GM23338 (cell line): ENCODE results near the gene DNAJC13. TPM values are rescaled to one million over a fixed set of nuclear protein-coding genes. Genes with fewer than 3 reads are reported as not detected.

Experiments
- ATAC-seq: fragments of 200-7000 bp; cut with Tn5 transposase; 3 replicates; pipeline ENCODE4 v1.9.1; 2020
- DNase-seq: peaks from one replicate; pipeline ENCODE4 v3.0.0-alpha.2; 2015; ENCODE audit warnings: low spot score
- H2AFZ ChIP-seq: fragments of 200-600 bp; sonication (generic); 2 replicates; pipeline ENCODE4 v1.8.0; 2016; ENCODE audit warnings: antibody characterized with exemption, mild to moderate bottlenecking, moderate library complexity
- H3F3A ChIP-seq: fragments of 200-600 bp; sonication (generic); replicated peaks from 2 replicates; pipeline ENCODE4 v1.8.0; 2017; ENCODE audit warnings: antibody characterized with exemption, mixed run types, low read depth
- H3K27ac ChIP-seq: fragments of 200-600 bp; sonication (generic); 2 replicates; pipeline ENCODE4 v1.6.1; 2016; ENCODE audit warnings: low read depth
- H3K27me3 ChIP-seq: fragments of 200-600 bp; sonication (generic); 2 replicates; pipeline ENCODE4 v1.8.0; 2016; ENCODE audit warnings: mild to moderate bottlenecking, mixed run types, moderate library complexity; ENCODE audit not compliant: insufficient read depth
- H3K36me3 ChIP-seq: fragments of 200-600 bp; sonication (generic); 2 replicates; pipeline ENCODE4 v1.8.0; 2016; ENCODE audit warnings: mild to moderate bottlenecking; ENCODE audit not compliant: insufficient read depth
- H3K4me1 ChIP-seq: fragments of 200-600 bp; sonication (generic); 2 replicates; pipeline ENCODE4 v1.8.0; 2016; ENCODE audit warnings: mild to moderate bottlenecking, moderate library complexity; ENCODE audit not compliant: insufficient read depth
- H3K4me2 ChIP-seq: fragments of 200-600 bp; sonication (generic); 2 replicates; pipeline ENCODE4 v1.7.1; 2017; ENCODE audit warnings: mixed run types
- H3K4me3 ChIP-seq: fragments of 200-600 bp; sonication (generic); 2 replicates; pipeline ENCODE4 v1.6.1; 2016; ENCODE audit warnings: mixed run types
- H3K79me2 ChIP-seq: fragments of 200-600 bp; sonication (generic); replicated peaks from 2 replicates; pipeline ENCODE4 v1.8.0; 2017; ENCODE audit warnings: mild to moderate bottlenecking; ENCODE audit not compliant: insufficient read depth
- H3K9me2 ChIP-seq: fragments of 200-600 bp; sonication (generic); 2 replicates; pipeline ENCODE4 v1.8.0; 2017; ENCODE audit not compliant: insufficient read depth
- H4K20me1 ChIP-seq: fragments of 200-600 bp; sonication (generic); replicated peaks from 2 replicates; pipeline ENCODE4 v1.8.0; 2017; ENCODE audit warnings: mild to moderate bottlenecking; ENCODE audit not compliant: insufficient read depth
- H3K27ac Mint-ChIP-seq: 2 replicates; pipeline ENCODE4 v1.8.0; 2020; ENCODE audit warnings: inconsistent platforms, mild to moderate bottlenecking, moderate library complexity, mixed read lengths
- H3K27me3 Mint-ChIP-seq: 3 replicates; pipeline ENCODE4 v1.8.0; 2022; ENCODE audit warnings: low read depth, mild to moderate bottlenecking, moderate library complexity, mixed read lengths, inconsistent platforms; ENCODE audit not compliant: insufficient read depth, poor library complexity
- H3K36me3 Mint-ChIP-seq: 3 replicates; pipeline ENCODE4 v1.8.0; 2021; ENCODE audit warnings: low read depth, mild to moderate bottlenecking, inconsistent platforms, moderate library complexity, mixed read lengths
- H3K4me1 Mint-ChIP-seq: 3 replicates; pipeline ENCODE4 v1.8.0; 2020; ENCODE audit warnings: mild to moderate bottlenecking, inconsistent platforms, mixed read lengths
- H3K4me3 Mint-ChIP-seq: 3 replicates; pipeline ENCODE4 v1.8.0; 2021; ENCODE audit warnings: moderate library complexity, mild to moderate bottlenecking, inconsistent platforms, mixed read lengths
- H3K9me3 Mint-ChIP-seq: 3 replicates; pipeline ENCODE4 v1.8.0; 2020; ENCODE audit warnings: moderate library complexity, mild to moderate bottlenecking, inconsistent platforms, mixed read lengths
- CREB1 ChIP-seq: fragments of 250-450 bp; sonication (Bioruptor Pico); IDR thresholded peaks from 2 replicates; pipeline ENCODE4 v1.5.0; 2020; ENCODE audit warnings: low read depth, mild to moderate bottlenecking, moderate library complexity
- EZH2phosphoT487 ChIP-seq: fragments of 200-600 bp; sonication (generic); IDR thresholded peaks from one replicate; pipeline ENCODE4 v1.8.1; 2018; ENCODE audit warnings: antibody characterized with exemption; ENCODE audit not compliant: unreplicated experiment
- JUNB ChIP-seq: IDR thresholded peaks from one replicate; pipeline ENCODE4 v1.6.1; 2016; ENCODE audit warnings: antibody characterized with exemption; ENCODE audit not compliant: unreplicated experiment
- NANOG ChIP-seq: IDR thresholded peaks from 2 replicates; pipeline ENCODE4 v1.6.1; 2016; ENCODE audit warnings: antibody characterized with exemption, borderline replicate concordance
- POLR2AphosphoS5 ChIP-seq: IDR thresholded peaks from 2 replicates; pipeline ENCODE4 v1.6.1; 2016; ENCODE audit warnings: antibody characterized with exemption, low read depth
- ZNF114 ChIP-seq: fragments of 250-450 bp; sonication (Bioruptor Pico); IDR thresholded peaks from 2 replicates; pipeline ENCODE4 v1.5.0; 2020; ENCODE audit warnings: mild to moderate bottlenecking, moderate library complexity
- ZNF331 ChIP-seq: fragments of 250-450 bp; sonication (Bioruptor Pico); IDR thresholded peaks from 2 replicates; pipeline ENCODE4 v1.5.0; 2020; ENCODE audit warnings: low read depth, mild to moderate bottlenecking, moderate library complexity
- polyA plus RNA-seq: library from polyadenylated mRNA; unstranded; fragments of >200 nt; fragmentation: Nextera tagmentation; extraction: Ambion mirVana; gene quantifications from 2 replicates; pipeline ENCODE4 v1.2.1, GENCODE V29; 2016
- total RNA-seq: library from RNA; depleted of rRNA; stranded (reverse); fragments of >200 nt; shearing (Covaris generic); gene quantifications from 2 replicates; pipeline ENCODE4 v1.2.3, GENCODE V29; 2014
- TF ChIP-seq, protein P1 (sequence below), 2 experiments: fragments of 200-600 bp in 1 of 2; sonication (generic) in 1 of 2; conservative IDR thresholded peaks; 2 replicates each; pipeline versions ENCODE4 v1.5.1 to v1.6.1; 2016 to 2017; ENCODE audit warnings: antibody characterized with exemption in 2 of 2, low read depth in 2 of 2, mild to moderate bottlenecking in 2 of 2, moderate library complexity in 1 of 2
- TF ChIP-seq, protein P2 (sequence below): IDR thresholded peaks from 2 replicates; pipeline ENCODE4 v1.6.1; 2016; ENCODE audit warnings: antibody characterized with exemption

DNAJC13 gene
- total and polyA plus RNA-seq, 2 experiments from 2014 or later, result 8.3 to 33.6 TPM

DNA sequence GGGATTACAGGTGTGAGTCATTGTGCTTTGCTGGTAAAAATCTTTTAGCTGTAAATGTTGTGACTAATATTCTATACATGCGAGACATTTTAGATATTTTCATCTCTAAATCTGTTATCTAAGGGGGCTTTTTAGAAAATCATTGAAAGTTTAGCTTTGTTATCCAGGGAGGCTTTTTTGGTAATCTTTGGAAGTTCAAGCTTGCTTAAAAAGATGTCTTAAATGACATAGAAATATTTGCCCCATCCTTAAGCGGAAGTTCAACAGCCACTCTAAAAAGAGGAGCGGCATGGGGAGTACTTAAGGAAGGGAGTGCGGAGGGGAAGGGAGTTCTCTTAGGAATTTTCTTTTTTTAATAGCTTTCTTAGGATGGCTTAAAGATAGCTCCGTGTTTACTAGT is 26.1 kb downstream of the DNAJC13 start (continued):
- TF ChIP-seq CREB1 (CRISPR knock-in tag) (no peak), ZNF114 (CRISPR knock-in tag) (no peak), JUNB (no peak), NANOG (no peak), EZH2phosphoT487 (no peak), ZNF331 (CRISPR knock-in tag) (no peak)
- TF ChIP-seq, protein P1, sequence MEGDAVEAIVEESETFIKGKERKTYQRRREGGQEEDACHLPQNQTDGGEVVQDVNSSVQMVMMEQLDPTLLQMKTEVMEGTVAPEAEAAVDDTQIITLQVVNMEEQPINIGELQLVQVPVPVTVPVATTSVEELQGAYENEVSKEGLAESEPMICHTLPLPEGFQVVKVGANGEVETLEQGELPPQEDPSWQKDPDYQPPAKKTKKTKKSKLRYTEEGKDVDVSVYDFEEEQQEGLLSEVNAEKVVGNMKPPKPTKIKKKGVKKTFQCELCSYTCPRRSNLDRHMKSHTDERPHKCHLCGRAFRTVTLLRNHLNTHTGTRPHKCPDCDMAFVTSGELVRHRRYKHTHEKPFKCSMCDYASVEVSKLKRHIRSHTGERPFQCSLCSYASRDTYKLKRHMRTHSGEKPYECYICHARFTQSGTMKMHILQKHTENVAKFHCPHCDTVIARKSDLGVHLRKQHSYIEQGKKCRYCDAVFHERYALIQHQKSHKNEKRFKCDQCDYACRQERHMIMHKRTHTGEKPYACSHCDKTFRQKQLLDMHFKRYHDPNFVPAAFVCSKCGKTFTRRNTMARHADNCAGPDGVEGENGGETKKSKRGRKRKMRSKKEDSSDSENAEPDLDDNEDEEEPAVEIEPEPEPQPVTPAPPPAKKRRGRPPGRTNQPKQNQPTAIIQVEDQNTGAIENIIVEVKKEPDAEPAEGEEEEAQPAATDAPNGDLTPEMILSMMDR (conservative IDR thresholded peaks at IDR 0.05; ENCODE audit: low read depth in 2 of 2), result no peak
- TF ChIP-seq, protein P2, sequence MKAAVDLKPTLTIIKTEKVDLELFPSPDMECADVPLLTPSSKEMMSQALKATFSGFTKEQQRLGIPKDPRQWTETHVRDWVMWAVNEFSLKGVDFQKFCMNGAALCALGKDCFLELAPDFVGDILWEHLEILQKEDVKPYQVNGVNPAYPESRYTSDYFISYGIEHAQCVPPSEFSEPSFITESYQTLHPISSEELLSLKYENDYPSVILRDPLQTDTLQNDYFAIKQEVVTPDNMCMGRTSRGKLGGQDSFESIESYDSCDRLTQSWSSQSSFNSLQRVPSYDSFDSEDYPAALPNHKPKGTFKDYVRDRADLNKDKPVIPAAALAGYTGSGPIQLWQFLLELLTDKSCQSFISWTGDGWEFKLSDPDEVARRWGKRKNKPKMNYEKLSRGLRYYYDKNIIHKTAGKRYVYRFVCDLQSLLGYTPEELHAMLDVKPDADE, result no peak

DNA sequence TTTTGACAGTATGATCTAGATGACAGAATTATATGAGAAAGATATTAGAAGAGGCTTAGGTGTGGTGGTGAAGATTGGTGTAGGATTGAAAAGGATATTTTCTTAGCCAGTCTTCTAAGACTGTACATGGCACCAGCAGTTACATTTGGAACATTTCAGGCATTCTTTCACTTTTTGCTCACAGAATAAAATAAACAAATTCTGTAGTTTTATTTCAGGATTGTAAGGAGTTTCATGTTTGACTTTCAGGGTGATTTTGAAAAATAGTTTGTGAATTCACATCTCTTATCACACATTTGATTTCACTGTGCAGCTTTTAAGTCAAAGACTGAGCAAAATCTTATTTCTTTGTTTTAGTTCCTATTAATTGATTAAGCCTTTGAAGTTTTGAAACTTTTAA is 27.1 kb downstream of the DNAJC13 start:
- Mint-ChIP-seq H3K4me3 (no peak overlapping the region), H3K27ac (no peak overlapping the region; the same call in 1 of the 2 replicates)
- TF ChIP-seq CREB1 (CRISPR knock-in tag) (no peak), POLR2AphosphoS5 (no peak)
- TF ChIP-seq, protein P1 (conservative IDR thresholded peaks at IDR 0.05; ENCODE audit: low read depth in 2 of 2), result no peak

More for the DNA sequence above, 27.1 kb downstream of the DNAJC13 start:
- no peak overlapping the region for H3K4me2 ChIP-seq
- 0 out of 2 replicates have a peak, but pooled peaks cover 4% of the 10 kb centered on the region for H3K36me3 ChIP-seq
- no peaks in the 10 kb centered on the region for H3K27me3 ChIP-seq
- peaks cover 13% of the 10 kb centered on the region; the same call in 2 of the 3 replicates for H3K36me3 Mint-ChIP-seq
- no peaks in the 10 kb centered on the region for H3K4me1 Mint-ChIP-seq
- H3K9me2 ChIP-seq, result no peaks in the 10 kb centered on the region
- H4K20me1 ChIP-seq, result 0 out of 2 replicates have a peak, but pooled peaks cover 5% of the 10 kb centered on the region
- no peak overlapping the region for H3K4me3 ChIP-seq
- H3K27ac ChIP-seq, result no peak overlapping the region
- no peaks in the 10 kb centered on the region for H3K9me3 Mint-ChIP-seq
- ATAC-seq (no peak), DNase-seq (no peak)
- no peaks in the 10 kb centered on the region for H3K27me3 Mint-ChIP-seq
- no peak overlapping the region for H2AFZ ChIP-seq
- no peaks in the 10 kb centered on the region for H3F3A ChIP-seq
- H3K79me2 ChIP-seq, result peaks cover 43% of the 10 kb centered on the region
- peaks cover 3% of the 10 kb centered on the region for H3K4me1 ChIP-seq
